ENCODE data around the gene DPP4.

- TF ChIP-seq CTCF (IDR thresholded peaks at IDR 0.05; ENCODE audit: poor library complexity, severe bottlenecking) = peak; percentile 45
- no peak for TF ChIP-seq EZH2 (IDR thresholded peaks at IDR 0.05; ENCODE audit: borderline replicate concordance, insufficient read depth, low read length, poor library complexity, severe bottlenecking)
These were observed 66.5 kb downstream of the DPP4 start for GRCh38 chr2:162007447-162008040.

Data from neural cell (in vitro differentiated cells).